HG03064 (cell line): ENCODE results near the gene LRRC37B.
"Not testable (repeated sequence)": the region's sequence is repeated elsewhere in the genome, so short reads cannot be mapped to it uniquely, and the experiment has no call there.

ENCODE experiments used
- ATAC-seq: cut with Tn5 transposase; IDR thresholded peaks from one replicate; pipeline ENCODE4 v1.9.1; 2021; ENCODE audit warnings: low read depth; ENCODE audit not compliant: unreplicated experiment

The LRRC37B gene

DNA sequence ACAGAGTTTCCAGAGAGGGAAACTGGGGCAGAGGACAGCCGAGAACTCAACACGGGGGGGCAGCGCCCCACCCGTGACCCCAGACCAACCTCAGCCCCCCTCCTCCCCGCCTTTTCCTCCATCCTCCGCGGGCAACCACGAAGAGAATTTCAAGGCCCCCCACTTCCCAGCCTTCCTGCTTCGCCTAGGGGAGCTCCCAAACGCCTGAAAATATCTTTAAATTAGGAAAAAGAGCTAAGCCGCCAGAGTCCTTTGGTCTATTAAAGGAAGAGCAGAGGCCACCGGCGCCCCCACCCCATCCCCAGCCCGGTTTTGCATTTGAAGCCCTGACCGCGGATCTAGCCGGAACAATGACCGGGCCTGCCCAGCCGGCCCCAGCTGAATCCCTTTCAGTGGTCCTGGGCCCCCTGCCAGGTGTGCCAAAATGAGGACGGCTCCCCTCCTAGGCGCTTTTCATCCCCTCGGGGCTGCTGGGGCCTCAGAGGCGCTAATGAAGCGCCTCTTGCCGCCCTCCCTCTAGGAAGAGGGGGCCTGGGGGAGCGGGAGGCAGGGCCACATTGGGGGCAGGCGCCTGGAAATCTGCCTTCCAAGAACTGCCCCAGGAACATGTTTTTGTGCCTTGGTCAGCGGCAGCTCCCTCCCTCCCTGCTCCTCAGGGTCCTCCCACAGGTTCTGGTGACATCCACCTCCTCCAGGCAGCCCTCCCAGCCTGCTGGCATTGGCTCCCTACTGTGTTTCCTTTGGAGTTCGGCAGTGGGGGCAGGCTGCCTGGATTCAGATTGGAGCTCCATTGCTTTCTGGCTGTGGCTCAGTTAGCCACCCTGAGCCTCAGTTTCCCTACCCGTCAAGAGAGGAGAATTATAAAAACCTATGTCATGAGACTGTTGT is 78.0 kb downstream of the LRRC37B start:
- not testable (repeated sequence) for ATAC-seq

DNA sequence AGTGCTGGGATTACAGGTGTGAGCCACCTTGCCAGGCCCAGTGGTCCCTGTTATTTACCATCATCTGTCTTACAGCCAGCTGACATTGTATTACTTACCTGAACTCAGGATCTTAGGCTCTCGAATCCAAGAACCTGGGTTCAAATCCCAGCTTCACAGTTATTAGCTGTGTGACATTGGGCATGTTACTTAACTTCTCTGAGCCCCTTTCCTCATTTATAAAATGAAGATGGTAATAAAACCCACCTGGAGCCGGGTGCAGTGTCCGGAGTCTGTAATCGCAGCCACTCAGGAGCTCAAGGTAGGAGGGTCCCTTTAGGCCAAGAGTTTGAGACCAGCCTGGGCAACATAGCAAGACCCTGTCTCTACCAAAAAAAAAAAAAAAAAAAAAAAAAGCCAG is 79.7 kb downstream of the LRRC37B start:
- not testable (repeated sequence) for ATAC-seq

DNA sequence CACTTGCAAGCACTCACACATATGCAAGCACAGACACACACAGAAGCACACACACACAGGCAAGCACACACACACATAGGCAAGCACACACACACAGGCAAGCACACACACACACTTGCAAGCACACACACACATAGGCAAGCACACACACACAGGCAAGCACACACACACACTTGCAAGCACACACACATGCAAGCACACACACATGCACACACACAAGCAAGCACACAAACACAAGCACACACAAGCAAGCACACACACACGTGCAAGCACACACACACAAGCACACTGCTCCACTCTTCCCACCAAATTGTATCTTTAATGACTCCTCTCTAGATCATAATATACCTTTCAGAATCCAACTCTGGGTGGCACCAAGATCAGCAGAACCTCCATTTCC is 84.9 kb downstream of the LRRC37B start:
- ATAC-seq: not testable (repeated sequence)

DNA sequence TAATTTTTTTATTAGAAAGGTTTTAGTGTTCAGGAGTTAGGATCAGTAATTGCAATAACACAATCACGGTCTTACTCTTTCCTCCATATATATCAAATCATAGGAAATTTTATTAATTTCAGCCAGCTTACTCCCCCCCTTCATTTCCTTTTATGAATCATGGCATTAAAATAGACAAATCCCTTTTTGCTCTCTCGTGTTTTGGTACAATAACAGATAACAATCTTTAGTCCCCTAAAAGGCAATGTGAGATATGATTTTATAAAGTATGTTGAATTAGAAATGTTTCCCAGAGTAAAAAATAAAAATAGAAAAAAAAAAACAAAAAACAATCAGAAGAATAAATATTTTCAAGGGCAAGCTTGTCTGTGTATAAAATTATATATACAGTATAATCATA is 92.5 kb downstream of the LRRC37B start:
- no peak for ATAC-seq

DNA sequence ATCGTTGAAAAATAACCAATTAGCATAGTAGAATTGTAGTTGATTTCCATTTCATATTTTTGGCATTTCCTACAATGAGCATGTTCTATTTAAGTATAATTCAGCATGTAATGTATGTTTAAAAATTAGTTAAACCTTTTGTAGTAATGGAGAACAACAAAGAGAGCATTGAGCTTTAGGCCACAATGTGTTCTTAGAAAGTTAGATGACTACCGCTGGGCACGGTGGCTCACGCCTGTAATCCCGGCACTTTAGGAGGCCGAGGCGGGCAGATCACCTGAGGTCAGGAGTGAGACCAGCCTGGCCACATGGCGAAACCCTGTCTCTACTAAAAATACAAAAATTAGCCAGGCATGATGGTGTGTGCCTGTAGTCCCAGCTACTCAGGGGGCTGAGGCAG is 93.1 kb downstream of the LRRC37B start:
- ATAC-seq: not testable (repeated sequence)

DNA sequence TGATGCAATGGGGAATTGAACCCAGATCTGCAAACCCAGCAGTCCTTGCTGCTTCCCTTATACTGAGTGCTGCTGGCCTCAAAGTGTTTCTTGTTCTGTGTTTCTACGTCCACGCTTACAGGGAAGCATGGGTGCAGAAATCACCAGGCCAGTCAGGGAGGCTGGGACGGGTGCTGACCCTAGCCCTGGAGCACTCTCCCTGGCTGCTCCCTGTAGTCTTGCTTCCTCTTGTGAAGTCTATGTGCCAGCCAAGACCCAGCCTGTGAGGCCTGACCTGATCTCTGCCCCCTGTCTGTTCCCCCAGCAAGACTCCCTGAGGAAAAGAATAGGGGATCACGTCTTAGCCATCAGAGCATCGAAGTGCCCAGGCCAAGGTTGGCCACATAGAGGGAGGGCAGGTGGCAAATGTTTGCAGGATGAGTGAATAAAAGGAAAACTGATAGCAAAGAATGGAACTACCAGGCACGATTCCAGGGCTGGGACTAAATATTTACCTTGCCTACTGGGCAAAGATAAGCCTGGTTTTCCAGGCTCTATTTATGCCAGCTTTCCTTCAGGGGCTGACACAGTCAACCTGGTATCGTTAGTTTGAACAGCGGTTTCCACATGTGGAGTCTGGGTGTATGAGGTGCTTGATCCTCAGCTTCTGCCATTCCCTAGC is 93.9 kb downstream of the LRRC37B start:
- no peak for ATAC-seq

DNA sequence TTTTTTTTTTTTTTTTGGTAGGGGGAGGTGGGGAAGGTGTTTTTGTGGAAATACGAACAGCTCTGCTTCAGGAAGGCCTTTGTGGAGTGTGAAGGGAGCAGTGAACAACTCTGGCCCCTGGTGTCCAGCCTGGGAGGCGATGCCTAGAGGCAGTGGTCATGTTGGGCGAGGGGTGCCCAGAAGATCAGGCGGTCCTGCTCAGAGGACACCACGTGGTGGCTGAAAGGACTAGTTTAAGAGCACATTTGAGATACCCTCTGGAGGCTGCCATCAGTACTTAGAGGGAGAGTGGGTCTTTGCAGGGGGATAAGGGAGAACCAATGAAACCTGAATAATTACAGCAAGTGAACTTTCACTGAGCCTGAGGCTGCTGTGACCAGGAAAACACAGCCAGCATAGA is 95.0 kb downstream of the LRRC37B start:
- no peak for ATAC-seq

DNA sequence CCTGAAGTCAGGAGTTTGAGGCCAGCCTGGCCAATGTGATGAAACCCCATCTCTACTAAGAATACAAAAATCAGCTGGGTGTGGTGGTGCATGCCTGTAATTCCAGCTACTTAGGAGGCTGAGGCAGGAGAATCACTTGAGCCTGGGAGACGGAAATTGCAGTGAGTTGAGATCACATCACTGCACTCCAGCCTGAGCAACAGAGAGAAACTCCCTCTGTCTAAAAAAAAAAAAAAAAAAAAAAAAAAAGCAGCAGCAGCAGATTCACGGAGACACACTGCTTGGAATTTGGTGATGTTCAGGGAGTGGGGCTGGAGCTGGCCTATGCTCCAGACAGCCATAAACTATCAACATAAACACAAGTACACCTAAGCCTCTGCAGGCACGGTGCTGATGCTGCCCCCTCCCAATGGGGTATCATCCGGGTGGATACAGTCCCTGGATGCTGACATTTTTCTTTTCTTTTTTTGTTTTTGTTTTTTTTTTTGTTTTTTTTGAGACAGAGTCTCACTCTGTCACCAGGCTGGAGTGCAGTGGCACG is 95.5 kb downstream of the LRRC37B start:
- no peak for ATAC-seq
